ENCODE results near the gene PMM1.
"Not testable (repeated sequence)": the region's sequence is repeated elsewhere in the genome, so short reads cannot be mapped to it uniquely, and the experiment has no call there.

PMM1 gene

GRCh38 chr22:41612603-41613306 lies 23.1 kb upstream of the PMM1 start:
- Mint-ChIP-seq H3K27ac (no peak overlapping the region), H3K36me3 (ENCODE audit: low read depth) (peaks cover 25% of the 10 kb centered on the region), H3K9me3 (no peaks in the 10 kb centered on the region), H3K4me1 (ENCODE audit: low read depth) (peaks cover 5% of the 10 kb centered on the region), H3K4me3 (no peak overlapping the region), H3K27me3 (ENCODE audit: low read depth) (no peaks in the 10 kb centered on the region)
- DNase-seq (ENCODE audit: low spot score): no peak

- DNase-seq (ENCODE audit: low spot score): no peak
- Mint-ChIP-seq H3K9me3 (no peaks in the 10 kb centered on the region), H3K27ac (no peak overlapping the region), H3K36me3 (ENCODE audit: low read depth) (peaks cover 52% of the 10 kb centered on the region), H3K4me3 (no peak overlapping the region), H3K27me3 (ENCODE audit: low read depth) (peaks cover 6% of the 10 kb centered on the region), H3K4me1 (ENCODE audit: low read depth) (peaks cover 19% of the 10 kb centered on the region)
Observed at GRCh38 chr22:41608386-41608785, 18.7 kb upstream of the PMM1 start.

- H3K9me3 Mint-ChIP-seq: no peaks in the 10 kb centered on the region
- H3K4me3 Mint-ChIP-seq: peak overlapping the region; percentile 16
- H3K36me3 Mint-ChIP-seq (ENCODE audit: low read depth): peaks cover 71% of the 10 kb centered on the region
- peak overlapping the region; percentile 67 for H3K27ac Mint-ChIP-seq
- H3K27me3 Mint-ChIP-seq (ENCODE audit: low read depth): peaks cover 6% of the 10 kb centered on the region
- H3K4me1 Mint-ChIP-seq (ENCODE audit: low read depth): peaks cover 28% of the 10 kb centered on the region
- DNase-seq (ENCODE audit: low spot score): peak; percentile 82
Observed at GRCh38 chr22:41603873-41604332, 14.3 kb upstream of the PMM1 start.

GRCh38 chr22:41600976-41601375 lies 11.3 kb upstream of the PMM1 start:
- H3K36me3 Mint-ChIP-seq (ENCODE audit: low read depth): peaks cover 54% of the 10 kb centered on the region
- no peak for DNase-seq (ENCODE audit: low spot score)
- peaks cover 6% of the 10 kb centered on the region for H3K27me3 Mint-ChIP-seq (ENCODE audit: low read depth)
- H3K4me3 Mint-ChIP-seq: no peak overlapping the region
- no peak overlapping the region for H3K27ac Mint-ChIP-seq
- H3K9me3 Mint-ChIP-seq: no peaks in the 10 kb centered on the region
- H3K4me1 Mint-ChIP-seq (ENCODE audit: low read depth): peaks cover 28% of the 10 kb centered on the region

- no peak overlapping the region for H3K27ac Mint-ChIP-seq
- no peak overlapping the region for H3K4me3 Mint-ChIP-seq
- H3K9me3 Mint-ChIP-seq: no peaks in the 10 kb centered on the region
- H3K27me3 Mint-ChIP-seq (ENCODE audit: low read depth): peaks cover 2% of the 10 kb centered on the region
- H3K36me3 Mint-ChIP-seq (ENCODE audit: low read depth): peaks cover 35% of the 10 kb centered on the region
- peaks cover 15% of the 10 kb centered on the region for H3K4me1 Mint-ChIP-seq (ENCODE audit: low read depth)
- DNase-seq (ENCODE audit: low spot score): no peak
Observed at GRCh38 chr22:41598891-41599635, 9.4 kb upstream of the PMM1 start.

GRCh38 chr22:41598081-41598480 lies 8.4 kb upstream of the PMM1 start:
- Mint-ChIP-seq H3K4me3 (no peak overlapping the region), H3K36me3 (ENCODE audit: low read depth) (peaks cover 30% of the 10 kb centered on the region), H3K27me3 (ENCODE audit: low read depth) (no peaks in the 10 kb centered on the region), H3K27ac (no peak overlapping the region), H3K4me1 (ENCODE audit: low read depth) (peaks cover 6% of the 10 kb centered on the region), H3K9me3 (no peaks in the 10 kb centered on the region)
- DNase-seq (ENCODE audit: low spot score): no peak

- no peak overlapping the region for H3K4me3 Mint-ChIP-seq
- no peaks in the 10 kb centered on the region for H3K27me3 Mint-ChIP-seq (ENCODE audit: low read depth)
- peaks cover 25% of the 10 kb centered on the region for H3K36me3 Mint-ChIP-seq (ENCODE audit: low read depth)
- peaks cover 2% of the 10 kb centered on the region for H3K4me1 Mint-ChIP-seq (ENCODE audit: low read depth)
- no peak overlapping the region for H3K27ac Mint-ChIP-seq
- no peak for DNase-seq (ENCODE audit: low spot score)
- H3K9me3 Mint-ChIP-seq: no peaks in the 10 kb centered on the region
Observed at GRCh38 chr22:41597635-41597953, 8.0 kb upstream of the PMM1 start.

GRCh38 chr22:41596776-41597634 lies 7.4 kb upstream of the PMM1 start:
- no peak overlapping the region for H3K4me3 Mint-ChIP-seq
- peaks cover 2% of the 10 kb centered on the region for H3K4me1 Mint-ChIP-seq (ENCODE audit: low read depth)
- DNase-seq (ENCODE audit: low spot score): peak; percentile 26
- no peaks in the 10 kb centered on the region for H3K27me3 Mint-ChIP-seq (ENCODE audit: low read depth)
- no peak overlapping the region for H3K27ac Mint-ChIP-seq
- no peaks in the 10 kb centered on the region for H3K9me3 Mint-ChIP-seq
- H3K36me3 Mint-ChIP-seq (ENCODE audit: low read depth): peaks cover 19% of the 10 kb centered on the region

GRCh38 chr22:41595703-41596102 lies 6.1 kb upstream of the PMM1 start:
- H3K27me3 Mint-ChIP-seq (ENCODE audit: low read depth): no peaks in the 10 kb centered on the region
- no peak overlapping the region for H3K27ac Mint-ChIP-seq
- no peaks in the 10 kb centered on the region for H3K9me3 Mint-ChIP-seq
- H3K36me3 Mint-ChIP-seq (ENCODE audit: low read depth): peaks cover 12% of the 10 kb centered on the region
- H3K4me3 Mint-ChIP-seq: no peak overlapping the region
- H3K4me1 Mint-ChIP-seq (ENCODE audit: low read depth): no peaks in the 10 kb centered on the region
- no peak for DNase-seq (ENCODE audit: low spot score)

- not testable (repeated sequence) for H3K27ac Mint-ChIP-seq; H3K9me3 Mint-ChIP-seq; DNase-seq (ENCODE audit: low spot score); H3K36me3 Mint-ChIP-seq (ENCODE audit: low read depth); H3K4me1 Mint-ChIP-seq (ENCODE audit: low read depth); H3K27me3 Mint-ChIP-seq (ENCODE audit: low read depth); H3K4me3 Mint-ChIP-seq
Observed at GRCh38 chr22:41593336-41593960, 3.8 kb upstream of the PMM1 start.

- no peak for DNase-seq (ENCODE audit: low spot score)
- Mint-ChIP-seq H3K27ac (no peak overlapping the region), H3K27me3 (ENCODE audit: low read depth) (no peaks in the 10 kb centered on the region), H3K36me3 (ENCODE audit: low read depth) (peaks cover 16% of the 10 kb centered on the region), H3K4me3 (peak overlapping the region; percentile 7), H3K4me1 (ENCODE audit: low read depth) (peaks cover 15% of the 10 kb centered on the region), H3K9me3 (no peaks in the 10 kb centered on the region)
Observed at GRCh38 chr22:41587347-41587723, 2.3 kb downstream of the PMM1 start.

GRCh38 chr22:41585898-41586297 lies 3.7 kb downstream of the PMM1 start:
- peaks cover 16% of the 10 kb centered on the region for H3K36me3 Mint-ChIP-seq (ENCODE audit: low read depth)

GRCh38 chr22:41584881-41585280 lies 4.8 kb downstream of the PMM1 start:
- Mint-ChIP-seq H3K4me3 (no peak overlapping the region), H3K36me3 (ENCODE audit: low read depth) (peaks cover 17% of the 10 kb centered on the region), H3K27me3 (ENCODE audit: low read depth) (no peaks in the 10 kb centered on the region), H3K27ac (no peak overlapping the region), H3K9me3 (no peaks in the 10 kb centered on the region), H3K4me1 (ENCODE audit: low read depth) (peaks cover 15% of the 10 kb centered on the region)
- DNase-seq (ENCODE audit: low spot score): no peak

More at GRCh38 chr22:41585898-41586297, 3.7 kb downstream of the PMM1 start:
- Mint-ChIP-seq H3K27me3 (ENCODE audit: low read depth) (no peaks in the 10 kb centered on the region), H3K9me3 (no peaks in the 10 kb centered on the region), H3K4me1 (ENCODE audit: low read depth) (peaks cover 15% of the 10 kb centered on the region), H3K4me3 (no peak overlapping the region), H3K27ac (no peak overlapping the region)
- DNase-seq (ENCODE audit: low spot score): no peak
